Forelimb muscle (tissue), 1 donor: Measurements from ENCODE around the gene PSD4. TPM values are rescaled to one million over a fixed set of nuclear protein-coding genes. Genes with fewer than 3 reads are reported as not detected.
"Not testable (repeated sequence)": the region's sequence is repeated elsewhere in the genome, so short reads cannot be mapped to it uniquely, and the experiment has no call there.

Experiments used
- DNase-seq: peaks from one replicate; pipeline ENCODE4 v3.0.0-alpha.2; 2013; ENCODE audit warnings: low read depth
- polyA plus RNA-seq: library from polyadenylated mRNA; unstranded; fragments of 120-200 nt; gene quantifications from one replicate; pipeline ENCODE4 v1.2.1, GENCODE V29; 2013; ENCODE audit not compliant: insufficient read length

The PSD4 gene
- polyA plus RNA-seq, 1 donor: 1.3 TPM

GRCh38 chr2:113223813-113224212 is 50.0 kb downstream of the PSD4 start:
- no peak for DNase-seq

- DNase-seq: no peak
Observed at GRCh38 chr2:113224647-113225236, 51.0 kb downstream of the PSD4 start.

GRCh38 chr2:113225263-113226259 is 51.8 kb downstream of the PSD4 start:
- DNase-seq: no peak

GRCh38 chr2:113226462-113226861 is 52.7 kb downstream of the PSD4 start:
- DNase-seq: no peak

GRCh38 chr2:113227290-113227689 is 53.5 kb downstream of the PSD4 start:
- no peak for DNase-seq

GRCh38 chr2:113227698-113228097 is 53.9 kb downstream of the PSD4 start:
- DNase-seq: no peak

GRCh38 chr2:113228351-113228750 is 54.6 kb downstream of the PSD4 start:
- no peak for DNase-seq

- DNase-seq: no peak
Observed at GRCh38 chr2:113228991-113229716, 55.4 kb downstream of the PSD4 start.

GRCh38 chr2:113229795-113230194 is 56.0 kb downstream of the PSD4 start:
- DNase-seq: no peak

- no peak for DNase-seq
Observed at GRCh38 chr2:113230531-113230930, 56.8 kb downstream of the PSD4 start.

- DNase-seq: no peak
Observed at GRCh38 chr2:113231064-113231463, 57.3 kb downstream of the PSD4 start.

GRCh38 chr2:113232123-113232522 is 58.4 kb downstream of the PSD4 start:
- no peak for DNase-seq

GRCh38 chr2:113232740-113233139 is 59.0 kb downstream of the PSD4 start:
- no peak for DNase-seq

- no peak for DNase-seq
Observed at GRCh38 chr2:113233593-113234550, 60.1 kb downstream of the PSD4 start.

GRCh38 chr2:113234721-113235346 is 61.1 kb downstream of the PSD4 start:
- no peak for DNase-seq

GRCh38 chr2:113235347-113236226 is 61.8 kb downstream of the PSD4 start:
- DNase-seq: not testable (repeated sequence)

GRCh38 chr2:113236367-113237159 is 62.8 kb downstream of the PSD4 start:
- no peak for DNase-seq

GRCh38 chr2:113237604-113238160 is 63.9 kb downstream of the PSD4 start:
- DNase-seq: no peak
